COR-L47 (cell line): Measurements from ENCODE around the gene OXCT1.
"Not testable (repeated sequence)": the region's sequence is repeated elsewhere in the genome, so short reads cannot be mapped to it uniquely, and the experiment has no call there.

Experiments used
- DNase-seq: peaks from one replicate; lab custom pipeline; 2025; lab: John Stamatoyannopoulos, UW

Gene OXCT1

GRCh38 chr5:41716382-41716781, 153.8 kb downstream of the OXCT1 start:
- no peak for DNase-seq

- not testable (repeated sequence) for DNase-seq
These were observed 155.8 kb downstream of the OXCT1 start for GRCh38 chr5:41714446-41714845.

GRCh38 chr5:41708604-41708940, 161.7 kb downstream of the OXCT1 start:
- peak; percentile 3 for DNase-seq

GRCh38 chr5:41707853-41708603, 162.2 kb downstream of the OXCT1 start:
- peak; percentile 43 for DNase-seq

GRCh38 chr5:41695920-41696582, 174.2 kb downstream of the OXCT1 start:
- no peak for DNase-seq

GRCh38 chr5:41686767-41687166, 183.5 kb downstream of the OXCT1 start:
- no peak for DNase-seq

- DNase-seq, result no peak
These were observed 184.0 kb downstream of the OXCT1 start for GRCh38 chr5:41686191-41686590.

GRCh38 chr5:41683181-41683580, 187.0 kb downstream of the OXCT1 start:
- DNase-seq, result no peak

- DNase-seq, result no peak
These were observed 187.6 kb downstream of the OXCT1 start for GRCh38 chr5:41682641-41683040.

- no peak for DNase-seq
These were observed 188.4 kb downstream of the OXCT1 start for GRCh38 chr5:41681840-41682239.
